Hepatocyte (in vitro differentiated cells): ENCODE data around the gene ELFN1.

ENCODE experiments used
- EZH2phosphoT487 ChIP-seq: fragments of 200-600 bp; sonication (generic); IDR thresholded peaks from one replicate; pipeline ENCODE4 v1.6.1; 2018; ENCODE audit warnings: antibody characterized with exemption, mild to moderate bottlenecking, low read depth, moderate library complexity; ENCODE audit not compliant: unreplicated experiment, severe bottlenecking
- TF ChIP-seq, protein P1 (sequence below): fragments of 200-600 bp; sonication (generic); IDR thresholded peaks from 2 replicates; pipeline ENCODE4 v1.5.1; 2016; ENCODE audit warnings: antibody characterized with exemption, mild to moderate bottlenecking; ENCODE audit not compliant: poor library complexity

DNA sequence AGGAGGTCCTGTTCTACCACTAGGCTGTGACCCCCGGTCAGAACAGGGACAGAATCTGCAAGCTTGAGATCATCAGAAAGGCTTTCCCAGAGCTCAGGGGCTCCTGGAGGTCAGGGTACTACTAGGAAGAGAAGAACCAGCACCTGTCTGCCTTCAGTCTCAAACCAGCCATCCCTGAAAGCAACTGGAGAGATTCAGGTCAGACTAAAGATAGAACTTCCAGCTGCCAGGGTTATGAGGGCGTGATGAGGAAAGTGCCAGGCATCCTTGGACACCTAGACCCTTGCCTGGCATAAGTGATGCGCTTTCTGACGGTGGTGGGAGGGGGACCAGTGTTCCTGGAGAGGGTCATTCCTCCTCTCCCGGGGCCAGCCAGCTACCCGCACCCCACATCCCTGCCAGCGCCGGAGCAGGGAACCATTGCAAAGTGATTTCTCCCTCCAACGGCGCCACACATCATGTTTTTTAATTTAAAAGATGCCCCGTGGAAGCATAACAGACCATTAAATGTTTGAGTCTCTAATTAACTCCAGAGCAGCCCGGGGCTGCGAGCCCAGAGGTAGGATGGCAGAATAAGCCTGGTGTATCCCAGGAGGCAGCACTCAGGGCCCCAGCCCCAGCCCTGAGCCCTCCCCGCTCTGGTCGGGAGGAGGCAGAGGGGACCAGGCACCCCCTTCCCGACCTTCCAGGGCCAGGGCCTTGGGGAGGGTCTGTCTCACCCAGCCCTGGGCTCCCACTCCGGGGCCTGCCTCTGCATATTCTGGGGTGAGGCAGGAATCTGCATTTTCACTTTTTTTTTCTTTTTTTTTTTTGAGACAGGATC, 64.0 kb downstream of the ELFN1 start:
- TF ChIP-seq, protein P1, sequence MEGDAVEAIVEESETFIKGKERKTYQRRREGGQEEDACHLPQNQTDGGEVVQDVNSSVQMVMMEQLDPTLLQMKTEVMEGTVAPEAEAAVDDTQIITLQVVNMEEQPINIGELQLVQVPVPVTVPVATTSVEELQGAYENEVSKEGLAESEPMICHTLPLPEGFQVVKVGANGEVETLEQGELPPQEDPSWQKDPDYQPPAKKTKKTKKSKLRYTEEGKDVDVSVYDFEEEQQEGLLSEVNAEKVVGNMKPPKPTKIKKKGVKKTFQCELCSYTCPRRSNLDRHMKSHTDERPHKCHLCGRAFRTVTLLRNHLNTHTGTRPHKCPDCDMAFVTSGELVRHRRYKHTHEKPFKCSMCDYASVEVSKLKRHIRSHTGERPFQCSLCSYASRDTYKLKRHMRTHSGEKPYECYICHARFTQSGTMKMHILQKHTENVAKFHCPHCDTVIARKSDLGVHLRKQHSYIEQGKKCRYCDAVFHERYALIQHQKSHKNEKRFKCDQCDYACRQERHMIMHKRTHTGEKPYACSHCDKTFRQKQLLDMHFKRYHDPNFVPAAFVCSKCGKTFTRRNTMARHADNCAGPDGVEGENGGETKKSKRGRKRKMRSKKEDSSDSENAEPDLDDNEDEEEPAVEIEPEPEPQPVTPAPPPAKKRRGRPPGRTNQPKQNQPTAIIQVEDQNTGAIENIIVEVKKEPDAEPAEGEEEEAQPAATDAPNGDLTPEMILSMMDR = no peak
- TF ChIP-seq EZH2phosphoT487 = no peak
